Spleen (tissue), 11 donors: ENCODE measurements around the gene KDM6B. TPM values are rescaled to one million over a fixed set of nuclear protein-coding genes. Genes with fewer than 3 reads are reported as not detected.

Experiments
- DNase-seq: peaks from one replicate; pipeline ENCODE4 v3.0.0-alpha.2; 2020
- H3K27ac ChIP-seq, 8 donors: fragments of 200-600 bp; sonication (generic) in 7 of 8; 1 replicate in 4 of 8; 2 replicates in 4 of 8; pipeline versions ENCODE4 v1.5.0 to v1.8.0; 2016 to 2021; ENCODE audit warnings: inconsistent platforms in 4 of 8, mild to moderate bottlenecking in 4 of 8, moderate library complexity in 1 of 8
- H3K27me3 ChIP-seq, 7 donors: fragments of 200-600 bp; sonication (generic) in 6 of 7; replicated peaks in 1 of 7; 1 replicate in 4 of 7; 2 replicates in 3 of 7; pipeline versions ENCODE4 v1.5.0 to v1.8.0; 2016 to 2021; ENCODE audit warnings: inconsistent platforms in 3 of 7, mild to moderate bottlenecking in 1 of 7
- H3K36me3 ChIP-seq, 6 donors: fragments of 200-600 bp; sonication (generic) in 5 of 6; 1 replicate in 4 of 6; 2 replicates in 2 of 6; pipeline versions ENCODE4 v1.5.0 to v1.8.0; 2016 to 2021; ENCODE audit warnings: inconsistent platforms in 2 of 6
- H3K4me1 ChIP-seq, 6 donors: fragments of 200-600 bp; sonication (generic) in 5 of 6; 1 replicate in 3 of 6; 2 replicates in 3 of 6; pipeline versions ENCODE4 v1.5.0 to v1.8.0; 2016 to 2021; ENCODE audit warnings: inconsistent platforms in 3 of 6
- H3K4me3 ChIP-seq, 8 donors: fragments of 200-600 bp; sonication (generic) in 7 of 8; 1 replicate in 4 of 8; 2 replicates in 4 of 8; pipeline versions ENCODE4 v1.5.0 to v1.8.0; 2016 to 2021; ENCODE audit warnings: inconsistent platforms in 4 of 8, mild to moderate bottlenecking in 4 of 8, moderate library complexity in 2 of 8
- H3K9me3 ChIP-seq, 8 donors: fragments of 200-600 bp; sonication (generic) in 7 of 8; 1 replicate in 4 of 8; 2 replicates in 4 of 8; pipeline versions ENCODE4 v1.5.0 to v1.8.0; 2016 to 2021; ENCODE audit warnings: inconsistent platforms in 4 of 8
- POLR2A ChIP-seq, 3 donors: fragments of 450-650 bp; IDR thresholded peaks; one replicate each; pipeline ENCODE4 v1.5.1; 2017; ENCODE audit warnings: antibody characterized with exemption in 3 of 3, mild to moderate bottlenecking in 1 of 3
- POLR2AphosphoS5 ChIP-seq, 3 donors: sonication (generic); formaldehyde crosslinking; IDR thresholded peaks; one replicate each; pipeline ENCODE4 v1.5.1; 2017; ENCODE audit warnings: antibody characterized with exemption in 3 of 3
- WGBS, 5 donors: extraction: QIAGEN DNeasy Blood & Tissue Kit in 3 of 5; methylation state at CpG; one replicate each; pipeline versions ENCODE4 v1.1.5 to v1.1.7; 2013 to 2018; 5-methylcytosine and 5-hydroxymethylcytosine counted together
- intact Hi-C: fragments of 100-400 bp; cut with DNase I; formaldehyde crosslinking; loops from one replicate; pipeline ENCODE4 v1.15.0; 2023; ENCODE audit warnings: low total_unique reads
- polyA plus RNA-seq, 3 donors: library from polyadenylated mRNA; stranded (reverse); fragments of 200-250 nt; gene quantifications; one replicate each; pipeline ENCODE4 v1.2.1, GENCODE V29; 2013
- total RNA-seq, 7 donors: library from RNA; depleted of rRNA in 3 of 7; stranded (reverse); fragments of >200 nt in 3 of 7; fragmentation: NEBNext Ultra II Directional in 4 of 7; extraction: Animal tissue kit (Norgen Biotek cat#: 25700) in 4 of 7; gene quantifications; one replicate each; pipeline versions ENCODE4 v1.1.0 to v1.2.1, GENCODE V29; 2016 to 2021
- TF ChIP-seq, protein P1 (sequence below), 11 experiments: fragments of 200-600 bp in 7 of 11; fragments of 450-650 bp in 4 of 11; sonication (generic) in 4 of 11; IDR thresholded peaks in 8 of 11; conservative IDR thresholded peaks in 3 of 11; 1 replicate in 7 of 11; 2 replicates in 4 of 11; pipeline versions ENCODE4 v1.4.0 to v1.8.0; 2016 to 2021; ENCODE audit warnings: antibody characterized with exemption in 11 of 11, inconsistent platforms in 4 of 11, mild to moderate bottlenecking in 1 of 11
- donor health status: healthy with polysubstance abuse.
- donor health status: DM: no; HTN: no; CAD: no; lungs with moderate emphysema.
- donor health status: DM: no; HTN: no; CAD: no.
- donor health status: Bipolar disorder and iron deficiency.
- donor health status: healthy.
- donor health status: DM: no; HTN: no; CAD: no.
- donor health status: DM: yes; HTN: yes; CAD: no.

Gene KDM6B
- total and polyA plus RNA-seq, 10 donors = 2.9 to 110 (median 48.8) TPM

DNA sequence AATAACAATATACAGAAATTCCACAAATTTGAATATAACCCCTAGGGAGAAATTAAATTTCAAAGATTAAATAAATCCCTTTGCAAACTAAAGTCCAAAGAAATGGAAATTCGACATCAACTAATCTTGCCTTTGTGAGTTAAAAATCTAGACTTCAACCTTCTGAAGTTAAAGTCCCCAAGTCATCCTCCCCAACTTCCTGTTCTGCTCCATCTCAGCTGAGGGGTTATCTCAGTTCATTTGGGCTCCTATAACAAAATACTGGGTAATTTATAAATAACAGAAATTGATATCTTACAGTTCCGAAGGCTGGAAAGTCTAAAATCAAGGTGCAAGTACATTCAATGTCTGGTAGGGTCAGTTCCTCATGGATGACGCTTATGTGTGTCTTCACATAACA lies 22.8 kb upstream of the KDM6B start:
- Histone ChIP-seq H3K27me3 (peaks cover 0 to 35% (median 0%) of the 10 kb centered on the region in 7 donors), H3K9me3 (no peaks in the 10 kb centered on the region), H3K4me1 (peaks cover 0 to 7% (median 0%) of the 10 kb centered on the region in 6 donors), H3K27ac (no peak overlapping the region), H3K4me3 (no peak overlapping the region), H3K36me3 (no peaks in the 10 kb centered on the region)
- DNase-seq = no peak
- WGBS, 5 donors = 61 to 74% (median 72%) methylated on average over 3 of the region's 3 CpGs
- TF ChIP-seq, protein P1, sequence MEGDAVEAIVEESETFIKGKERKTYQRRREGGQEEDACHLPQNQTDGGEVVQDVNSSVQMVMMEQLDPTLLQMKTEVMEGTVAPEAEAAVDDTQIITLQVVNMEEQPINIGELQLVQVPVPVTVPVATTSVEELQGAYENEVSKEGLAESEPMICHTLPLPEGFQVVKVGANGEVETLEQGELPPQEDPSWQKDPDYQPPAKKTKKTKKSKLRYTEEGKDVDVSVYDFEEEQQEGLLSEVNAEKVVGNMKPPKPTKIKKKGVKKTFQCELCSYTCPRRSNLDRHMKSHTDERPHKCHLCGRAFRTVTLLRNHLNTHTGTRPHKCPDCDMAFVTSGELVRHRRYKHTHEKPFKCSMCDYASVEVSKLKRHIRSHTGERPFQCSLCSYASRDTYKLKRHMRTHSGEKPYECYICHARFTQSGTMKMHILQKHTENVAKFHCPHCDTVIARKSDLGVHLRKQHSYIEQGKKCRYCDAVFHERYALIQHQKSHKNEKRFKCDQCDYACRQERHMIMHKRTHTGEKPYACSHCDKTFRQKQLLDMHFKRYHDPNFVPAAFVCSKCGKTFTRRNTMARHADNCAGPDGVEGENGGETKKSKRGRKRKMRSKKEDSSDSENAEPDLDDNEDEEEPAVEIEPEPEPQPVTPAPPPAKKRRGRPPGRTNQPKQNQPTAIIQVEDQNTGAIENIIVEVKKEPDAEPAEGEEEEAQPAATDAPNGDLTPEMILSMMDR (IDR thresholded peaks at IDR 0.05 in 8 of 11, conservative IDR thresholded peaks at IDR 0.05 in 3 of 11) = no peak
- TF ChIP-seq POLR2AphosphoS5 (IDR thresholded peaks at IDR 0.05) (no peak), POLR2A (IDR thresholded peaks at IDR 0.05) (no peak)
- intact Hi-C loops = no loop called here

- 87 to 95% (median 91%) methylated on average over 5 of the region's 5 CpGs for WGBS, 5 donors
- no peaks in the 10 kb centered on the region for H3K36me3 ChIP-seq
- H3K27ac ChIP-seq = no peak overlapping the region
- DNase-seq = peak; percentile 14
- H3K9me3 ChIP-seq = no peaks in the 10 kb centered on the region
- TF ChIP-seq, protein P1 (IDR thresholded peaks at IDR 0.05 in 8 of 11, conservative IDR thresholded peaks at IDR 0.05 in 3 of 11) = no peak
- no peak for TF ChIP-seq POLR2AphosphoS5 (IDR thresholded peaks at IDR 0.05)
- no peak for TF ChIP-seq POLR2A (IDR thresholded peaks at IDR 0.05)
- no peak overlapping the region for H3K4me3 ChIP-seq
- intact Hi-C loops = no loop called here
- H3K27me3 ChIP-seq = peaks cover 0 to 7% (median 0%) of the 10 kb centered on the region in 7 donors
- H3K4me1 ChIP-seq = peaks cover 0 to 7% (median 0%) of the 10 kb centered on the region in 6 donors
Measured at GRCh38 chr17:7814969-7815368, 19.0 kb upstream of the KDM6B start.

GRCh38 chr17:7816926-7817642 lies 16.9 kb upstream of the KDM6B start:
- H3K9me3 ChIP-seq = no peaks in the 10 kb centered on the region
- TF ChIP-seq POLR2A (IDR thresholded peaks at IDR 0.05) (no peak), POLR2AphosphoS5 (IDR thresholded peaks at IDR 0.05) (no peak)
- TF ChIP-seq, protein P1 (IDR thresholded peaks at IDR 0.05 in 8 of 11, conservative IDR thresholded peaks at IDR 0.05 in 3 of 11) = no peak

GRCh38 chr17:7817643-7817964 lies 16.4 kb upstream of the KDM6B start:
- TF ChIP-seq POLR2A (IDR thresholded peaks at IDR 0.05) (no peak), POLR2AphosphoS5 (IDR thresholded peaks at IDR 0.05) (no peak)
- TF ChIP-seq, protein P1 (IDR thresholded peaks at IDR 0.05 in 8 of 11, conservative IDR thresholded peaks at IDR 0.05 in 3 of 11) = no peak
- no peaks in the 10 kb centered on the region for H3K9me3 ChIP-seq
- WGBS, 5 donors = 72 to 93% (median 84%) methylated on average over 9 of the region's 9 CpGs
- no peak for DNase-seq
- peaks cover 0 to 2% (median 0%) of the 10 kb centered on the region in 6 donors for H3K4me1 ChIP-seq
- H3K27ac ChIP-seq = no peak overlapping the region
- H3K36me3 ChIP-seq = no peaks in the 10 kb centered on the region
- H3K27me3 ChIP-seq = no peaks in the 10 kb centered on the region
- intact Hi-C loops = no loop called here
- H3K4me3 ChIP-seq = no peak overlapping the region

More at GRCh38 chr17:7816926-7817642, 16.9 kb upstream of the KDM6B start:
- 80 to 89% (median 83%) methylated on average over 9 to 10 of the region's 10 CpGs for WGBS, 5 donors
- H3K27me3 ChIP-seq = no peaks in the 10 kb centered on the region
- intact Hi-C loops = no loop called here
- no peak overlapping the region for H3K27ac ChIP-seq
- H3K36me3 ChIP-seq = no peaks in the 10 kb centered on the region
- no peaks in the 10 kb centered on the region for H3K4me1 ChIP-seq
- no peak overlapping the region for H3K4me3 ChIP-seq
- peak; percentile 51 for DNase-seq
